ENCODE measurements around the gene PRLHR. TPM values are rescaled to one million over a fixed set of nuclear protein-coding genes. Genes with fewer than 3 reads are reported as not detected.

The PRLHR gene
- total and polyA plus RNA-seq, 2 donors (not counting 1 experiment from before 2014, with no cell fraction given): not detected

- no peak for DNase-seq (ENCODE audit: low read depth in 2 of 2)
- H4K20me1 ChIP-seq (ENCODE audit: control insufficient read depth, extremely low read depth, insufficient read depth, low read length): no peaks in the 10 kb centered on the region
- H3K27me3 ChIP-seq (ENCODE audit: control insufficient read depth, insufficient read depth, low read length): no peaks in the 10 kb centered on the region
- H3K79me2 ChIP-seq (ENCODE audit: control insufficient read depth, insufficient read depth, low read length): no peaks in the 10 kb centered on the region
- no peak overlapping the region for H3K4me3 ChIP-seq (replicated peaks in 1 of 4; ENCODE audit: control extremely low read depth in 1 of 4, insufficient read depth in 1 of 4, low read depth in 3 of 4, low read length in 4 of 4)
- no peaks in the 10 kb centered on the region for H3K9me3 ChIP-seq (ENCODE audit: control insufficient read depth, insufficient read depth, low read depth, low read length)
- no peak overlapping the region for H3K4me2 ChIP-seq (ENCODE audit: extremely low read depth, insufficient read depth, low read length)
- TF ChIP-seq EZH2 (IDR thresholded peaks at IDR 0.05; ENCODE audit: low read length, missing control alignments) (no peak), CTCF (conservative IDR thresholded peaks at IDR 0.05 in 1 of 2, IDR thresholded peaks at IDR 0.05 in 1 of 2; ENCODE audit: low read depth in 1 of 2, low read length in 2 of 2) (no peak)
- no peak overlapping the region for H3K27ac ChIP-seq (ENCODE audit: insufficient read depth, low read length)
- H2AFZ ChIP-seq (ENCODE audit: low read length): no peak overlapping the region
- no peaks in the 10 kb centered on the region for H3K4me1 ChIP-seq (ENCODE audit: control insufficient read depth, extremely low read depth, insufficient read depth, low read length)
- no peak overlapping the region for H3K9ac ChIP-seq (ENCODE audit: insufficient read depth, low read length)
- H3K36me3 ChIP-seq (ENCODE audit: control insufficient read depth, insufficient read depth, low read length): no peaks in the 10 kb centered on the region
Observed at GRCh38 chr10:118610577-118610976, 15.1 kb upstream of the PRLHR start.

- no peak for DNase-seq (ENCODE audit: low read depth in 2 of 2)
- Histone ChIP-seq H3K4me1 (ENCODE audit: control insufficient read depth, extremely low read depth, insufficient read depth, low read length) (no peaks in the 10 kb centered on the region), H3K4me2 (ENCODE audit: extremely low read depth, insufficient read depth, low read length) (no peak overlapping the region), H3K9me3 (ENCODE audit: control insufficient read depth, insufficient read depth, low read depth, low read length) (no peaks in the 10 kb centered on the region), H3K79me2 (ENCODE audit: control insufficient read depth, insufficient read depth, low read length) (no peaks in the 10 kb centered on the region), H3K9ac (ENCODE audit: insufficient read depth, low read length) (no peak overlapping the region), H4K20me1 (ENCODE audit: control insufficient read depth, extremely low read depth, insufficient read depth, low read length) (no peaks in the 10 kb centered on the region), H3K27me3 (ENCODE audit: control insufficient read depth, insufficient read depth, low read length) (no peaks in the 10 kb centered on the region), H3K27ac (ENCODE audit: insufficient read depth, low read length) (no peak overlapping the region), H2AFZ (ENCODE audit: low read length) (no peak overlapping the region), H3K36me3 (ENCODE audit: control insufficient read depth, insufficient read depth, low read length) (no peaks in the 10 kb centered on the region), H3K4me3 (replicated peaks in 1 of 4; ENCODE audit: control extremely low read depth in 1 of 4, insufficient read depth in 1 of 4, low read depth in 3 of 4, low read length in 4 of 4) (no peak overlapping the region)
- TF ChIP-seq CTCF (conservative IDR thresholded peaks at IDR 0.05 in 1 of 2, IDR thresholded peaks at IDR 0.05 in 1 of 2; ENCODE audit: low read depth in 1 of 2, low read length in 2 of 2): no peak
- TF ChIP-seq EZH2 (IDR thresholded peaks at IDR 0.05; ENCODE audit: low read length, missing control alignments): no peak
Observed at GRCh38 chr10:118607768-118608354, 12.4 kb upstream of the PRLHR start.

GRCh38 chr10:118605694-118606093 is 10.2 kb upstream of the PRLHR start:
- no peaks in the 10 kb centered on the region for H3K79me2 ChIP-seq (ENCODE audit: control insufficient read depth, insufficient read depth, low read length)
- no peaks in the 10 kb centered on the region for H3K4me1 ChIP-seq (ENCODE audit: control insufficient read depth, extremely low read depth, insufficient read depth, low read length)
- H4K20me1 ChIP-seq (ENCODE audit: control insufficient read depth, extremely low read depth, insufficient read depth, low read length): no peaks in the 10 kb centered on the region
- H3K27me3 ChIP-seq (ENCODE audit: control insufficient read depth, insufficient read depth, low read length): no peaks in the 10 kb centered on the region
- no peak for TF ChIP-seq EZH2 (IDR thresholded peaks at IDR 0.05; ENCODE audit: low read length, missing control alignments)
- no peak for TF ChIP-seq CTCF (conservative IDR thresholded peaks at IDR 0.05 in 1 of 2, IDR thresholded peaks at IDR 0.05 in 1 of 2; ENCODE audit: low read depth in 1 of 2, low read length in 2 of 2)
- no peaks in the 10 kb centered on the region for H3K36me3 ChIP-seq (ENCODE audit: control insufficient read depth, insufficient read depth, low read length)
- H3K9ac ChIP-seq (ENCODE audit: insufficient read depth, low read length): no peak overlapping the region
- H3K27ac ChIP-seq (ENCODE audit: insufficient read depth, low read length): no peak overlapping the region
- no peak for DNase-seq (ENCODE audit: low read depth in 2 of 2)
- no peak overlapping the region for H2AFZ ChIP-seq (ENCODE audit: low read length)
- no peak overlapping the region for H3K4me2 ChIP-seq (ENCODE audit: extremely low read depth, insufficient read depth, low read length)
- H3K9me3 ChIP-seq (ENCODE audit: control insufficient read depth, insufficient read depth, low read depth, low read length): no peaks in the 10 kb centered on the region
- H3K4me3 ChIP-seq (replicated peaks in 1 of 4; ENCODE audit: control extremely low read depth in 1 of 4, insufficient read depth in 1 of 4, low read depth in 3 of 4, low read length in 4 of 4): no peak overlapping the region

All from fibroblast of lung (primary cell).